SK-N-DZ (cell line): ENCODE measurements around the gene ASTN2.

Experiments used
- DNase-seq: peaks from one replicate; pipeline ENCODE4 v3.0.0-alpha.2; 2015; ENCODE audit warnings: low spot score

ASTN2 gene

DNA sequence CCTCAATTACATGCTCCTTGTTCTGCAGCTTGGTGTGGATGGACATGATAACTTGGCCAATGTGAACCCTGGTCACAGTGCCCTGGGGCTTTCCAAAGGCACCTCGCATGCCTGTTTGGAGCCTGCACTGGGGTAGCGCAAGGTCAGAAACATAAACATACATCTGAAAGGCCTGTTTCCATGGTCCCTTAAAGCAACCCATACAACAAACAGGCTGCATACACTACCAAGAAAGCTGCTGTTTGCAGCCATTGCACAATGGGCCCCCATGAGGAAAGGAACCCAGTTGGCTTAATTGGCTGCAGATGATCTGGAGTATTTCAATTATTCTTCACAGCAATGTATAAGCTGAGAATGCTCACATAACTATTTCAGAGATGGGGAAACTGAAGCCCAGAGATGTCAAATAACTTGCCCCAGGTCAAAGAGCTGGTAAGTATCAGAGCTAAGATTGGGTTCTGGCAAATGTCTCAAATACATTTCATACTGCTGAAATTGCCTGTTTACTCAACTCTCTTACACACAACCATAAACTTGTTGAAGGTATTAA, 233.9 kb downstream of the ASTN2 start:
- peak; percentile 56 for DNase-seq

- DNase-seq, result peak; percentile 64
These were observed 236.1 kb downstream of the ASTN2 start for GRCh38 chr9:117178596-117179375.

GRCh38 chr9:117170567-117170966, 244.3 kb downstream of the ASTN2 start:
- no peak for DNase-seq

DNA sequence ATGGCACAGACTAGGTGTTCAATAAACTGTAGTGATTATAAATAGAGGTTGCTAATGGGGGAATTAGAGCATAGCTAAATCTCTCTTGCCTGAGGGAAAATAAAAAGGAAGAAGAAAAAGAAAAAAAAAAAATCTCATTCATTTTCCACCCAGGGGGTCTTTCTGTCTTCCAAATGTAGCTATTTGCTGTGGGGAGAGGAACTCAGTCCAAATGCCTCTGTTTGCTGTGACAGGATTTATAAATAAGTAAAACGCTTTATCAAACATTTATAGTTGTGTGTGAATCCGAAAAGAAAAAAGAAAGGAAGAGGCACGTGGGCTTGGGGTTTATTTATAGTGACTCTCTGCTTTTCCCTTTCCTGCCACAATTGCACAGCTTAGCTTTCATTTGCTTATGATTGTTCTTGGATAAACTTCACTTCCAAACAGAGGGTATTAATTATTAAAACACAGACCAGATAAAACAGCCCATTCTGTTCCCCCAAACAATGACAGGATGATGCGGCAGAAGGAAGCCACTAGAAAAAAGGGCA, 245.7 kb downstream of the ASTN2 start:
- no peak for DNase-seq

GRCh38 chr9:117164512-117164911, 250.3 kb downstream of the ASTN2 start:
- DNase-seq, result no peak

DNA sequence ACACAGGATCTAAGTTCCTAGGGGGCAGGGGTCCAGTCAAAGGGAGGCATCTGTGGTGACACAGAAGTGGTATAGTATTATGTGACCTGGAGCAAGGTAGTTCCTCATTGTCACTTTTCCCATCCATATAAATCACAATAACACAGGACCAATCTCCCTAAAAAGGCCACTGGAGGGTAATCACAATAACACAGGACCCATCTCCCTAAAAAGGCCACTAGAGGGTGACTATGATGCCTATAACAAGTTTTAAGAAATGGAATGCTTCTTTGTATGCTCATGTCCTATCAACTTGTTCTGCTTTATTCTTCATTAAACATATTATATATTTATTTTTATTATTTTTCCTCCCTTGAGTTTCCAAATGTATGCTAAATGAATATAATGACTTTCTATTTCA, 254.6 kb downstream of the ASTN2 start:
- peak; percentile 19 for DNase-seq

DNA sequence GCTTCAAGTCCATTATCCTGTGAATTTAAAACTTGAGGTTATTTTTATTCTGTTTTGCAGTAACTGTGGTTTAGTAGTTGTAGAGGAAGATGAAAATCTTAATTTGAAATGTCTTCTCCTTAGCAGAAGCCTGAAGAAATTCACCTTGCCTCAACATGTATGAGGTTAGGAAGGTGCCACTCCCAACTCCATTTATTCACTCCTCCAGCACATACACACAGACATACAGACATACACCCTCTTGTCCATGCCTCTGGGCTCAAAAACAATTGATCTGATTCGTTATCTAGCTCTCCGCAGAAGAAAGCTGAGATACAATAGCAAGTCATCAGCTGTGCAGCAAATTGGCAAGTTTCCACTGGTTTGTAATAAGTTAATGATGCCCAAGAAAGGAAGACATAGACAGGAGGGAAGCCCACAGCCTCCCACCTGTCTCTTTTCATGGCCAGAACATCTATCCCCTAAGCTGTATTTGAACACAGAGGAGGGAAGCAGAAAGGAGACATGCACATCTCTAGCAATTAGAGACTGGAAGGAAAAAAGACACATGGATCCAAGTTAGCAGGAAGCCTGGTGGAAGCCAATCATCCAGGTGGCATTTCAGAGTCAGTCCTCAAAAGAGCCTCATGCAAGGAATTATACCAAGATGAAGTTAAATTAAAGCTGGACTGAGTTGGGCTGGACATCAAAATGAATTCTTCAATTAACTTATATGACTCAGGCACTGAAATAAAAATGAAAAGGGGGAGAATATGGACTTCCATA, 257.9 kb downstream of the ASTN2 start:
- no peak for DNase-seq

- no peak for DNase-seq
These were observed 258.6 kb downstream of the ASTN2 start for GRCh38 chr9:117156144-117156688.

GRCh38 chr9:117153021-117153420, 261.8 kb downstream of the ASTN2 start:
- no peak for DNase-seq

GRCh38 chr9:117151716-117152115, 263.1 kb downstream of the ASTN2 start:
- no peak for DNase-seq

DNA sequence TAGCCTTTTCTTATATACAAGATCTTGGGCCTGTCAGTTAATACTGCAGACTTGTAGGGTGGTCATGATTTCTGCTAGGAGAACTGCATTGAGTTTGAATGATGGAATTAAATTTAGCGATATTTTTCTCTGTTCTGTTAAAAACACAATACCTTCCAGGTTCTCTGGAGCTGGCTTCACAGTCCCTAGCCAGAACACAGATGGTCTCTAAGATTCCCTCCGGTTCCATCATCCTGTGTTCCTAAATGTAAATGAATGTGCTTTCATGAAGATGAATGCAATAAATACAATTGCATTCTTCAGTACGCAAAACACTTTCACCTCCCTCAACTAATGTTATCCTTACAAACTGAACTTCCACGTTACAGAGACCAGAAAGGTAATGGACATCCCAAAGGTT, 264.9 kb downstream of the ASTN2 start:
- DNase-seq, result no peak

GRCh38 chr9:117145811-117146490, 268.9 kb downstream of the ASTN2 start:
- DNase-seq, result no peak

DNA sequence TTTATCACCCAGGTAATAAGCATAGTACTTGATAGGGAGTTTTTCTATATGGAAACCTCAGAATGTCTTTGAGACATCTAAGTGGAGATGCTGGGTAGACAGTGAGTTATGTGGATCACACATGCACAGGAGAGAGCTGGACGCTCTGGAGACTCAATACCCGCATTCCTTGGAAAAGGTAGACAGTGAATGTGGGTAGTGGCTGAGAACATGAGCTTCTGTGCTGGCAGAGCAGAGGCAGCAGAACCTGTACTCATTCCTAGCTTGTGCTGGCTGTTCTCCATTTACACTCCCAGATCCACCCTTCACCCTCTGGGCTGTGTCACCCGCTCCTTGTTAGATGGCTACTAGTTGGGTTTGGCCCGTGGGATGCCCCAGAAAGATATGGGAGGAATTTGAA, 269.8 kb downstream of the ASTN2 start:
- DNase-seq, result no peak

DNA sequence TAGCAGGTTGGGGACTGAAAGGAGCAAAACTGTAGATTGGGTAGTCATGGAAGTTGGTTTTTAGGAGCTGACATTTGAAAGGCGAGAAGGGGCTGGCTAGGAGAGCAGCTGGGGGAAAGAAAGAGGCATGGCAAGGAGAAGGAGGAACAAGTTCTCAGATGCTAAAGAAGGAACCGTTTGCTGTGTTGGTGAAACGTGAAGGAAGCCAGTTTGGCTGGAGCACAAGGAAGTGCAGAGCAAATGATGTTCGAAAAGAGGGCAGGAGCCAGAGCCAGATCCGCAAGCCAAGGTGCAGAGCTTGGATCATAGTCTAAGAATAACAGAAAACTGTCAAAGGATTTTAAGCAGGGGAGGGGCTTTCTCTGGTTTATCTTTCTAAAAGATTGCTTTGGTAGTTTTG, 276.6 kb downstream of the ASTN2 start:
- no peak for DNase-seq

DNA sequence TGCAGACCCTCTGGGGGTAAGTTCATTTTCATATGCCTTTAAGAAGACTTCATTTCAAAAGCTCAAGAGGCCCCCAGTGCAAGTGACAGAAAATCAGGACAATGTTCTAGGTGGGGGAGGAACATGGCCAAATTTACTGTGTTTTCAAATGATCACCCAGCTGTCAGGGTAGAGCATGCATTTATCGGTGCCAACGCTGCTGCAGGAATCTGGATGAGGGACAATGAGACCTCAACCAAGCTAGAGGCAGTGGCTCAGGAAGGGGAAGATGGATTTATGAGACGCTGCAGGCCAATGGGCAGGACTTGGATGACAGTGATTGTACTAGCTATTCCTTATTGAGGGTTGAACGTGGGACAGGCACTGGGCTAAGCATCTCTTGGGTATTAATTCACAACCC, 278.4 kb downstream of the ASTN2 start:
- no peak for DNase-seq

DNA sequence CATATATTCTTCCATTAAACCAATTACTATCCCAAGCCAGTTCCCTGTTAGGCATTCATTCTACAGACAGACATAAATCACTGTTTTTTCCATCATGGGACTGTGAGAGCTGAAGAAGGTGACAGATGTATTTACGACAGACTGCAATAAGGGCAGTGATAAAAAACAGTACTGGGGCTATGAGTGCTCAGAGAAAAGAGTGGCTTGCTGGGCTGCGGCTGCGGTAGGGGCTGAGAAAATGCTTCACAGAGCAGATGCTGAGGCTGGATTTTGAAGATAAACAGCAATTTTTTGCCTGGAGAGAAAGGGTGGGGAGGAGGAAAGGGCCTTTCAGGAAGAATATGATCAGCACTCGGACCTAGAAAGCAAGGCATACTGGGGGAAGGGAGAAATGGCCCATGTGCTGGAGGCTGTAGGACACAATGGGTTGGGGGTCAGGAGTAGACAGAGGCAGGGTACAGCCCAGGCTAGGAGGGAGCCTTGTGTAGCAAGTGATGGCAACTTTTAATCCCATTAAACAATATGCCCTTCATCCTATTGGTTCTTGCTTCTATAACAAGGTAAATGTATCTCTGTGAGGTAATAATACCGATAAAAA, 279.3 kb downstream of the ASTN2 start:
- peak; percentile 64 for DNase-seq

- DNase-seq, result no peak
These were observed 279.9 kb downstream of the ASTN2 start for GRCh38 chr9:117134826-117135500.

DNA sequence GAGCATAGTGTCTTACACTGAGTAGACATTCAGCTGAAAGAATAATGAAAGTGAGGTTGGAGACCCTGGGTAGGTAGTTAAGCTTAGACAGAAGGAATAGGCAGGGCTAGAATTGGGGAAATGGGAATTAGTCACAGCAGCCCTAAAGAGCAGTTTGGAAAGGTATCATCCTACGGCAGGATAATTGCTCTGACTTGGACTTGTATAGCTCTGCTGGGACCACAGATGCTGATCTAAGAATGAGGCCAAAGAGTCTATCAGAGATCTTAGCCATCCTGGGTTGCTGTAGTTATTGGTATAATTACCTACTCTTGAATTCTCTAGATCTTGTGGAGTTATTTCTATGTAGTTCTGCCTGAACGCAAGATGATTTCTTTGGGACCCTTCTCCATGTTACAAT, 288.0 kb downstream of the ASTN2 start:
- DNase-seq, result no peak

GRCh38 chr9:117125531-117125930, 289.3 kb downstream of the ASTN2 start:
- no peak for DNase-seq

DNA sequence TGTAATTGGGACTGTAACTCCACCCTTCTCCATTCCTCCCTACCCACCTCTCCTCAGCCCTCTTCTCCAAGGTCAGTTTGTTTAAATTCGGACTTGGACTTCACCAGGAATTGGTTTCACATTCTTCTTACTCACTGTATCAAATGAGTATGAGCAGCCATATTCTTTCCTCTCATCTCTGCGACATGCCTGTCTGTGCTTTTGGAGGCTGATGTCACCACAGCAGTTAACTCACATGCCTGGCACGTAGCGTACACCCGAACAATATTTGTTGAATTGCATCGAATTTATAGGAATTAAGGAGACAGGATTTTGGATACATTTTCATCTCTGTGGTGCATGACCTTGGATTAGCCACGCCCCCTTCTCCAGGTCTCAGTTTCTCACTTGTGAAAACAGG, 291.1 kb downstream of the ASTN2 start:
- DNase-seq, result no peak

DNA sequence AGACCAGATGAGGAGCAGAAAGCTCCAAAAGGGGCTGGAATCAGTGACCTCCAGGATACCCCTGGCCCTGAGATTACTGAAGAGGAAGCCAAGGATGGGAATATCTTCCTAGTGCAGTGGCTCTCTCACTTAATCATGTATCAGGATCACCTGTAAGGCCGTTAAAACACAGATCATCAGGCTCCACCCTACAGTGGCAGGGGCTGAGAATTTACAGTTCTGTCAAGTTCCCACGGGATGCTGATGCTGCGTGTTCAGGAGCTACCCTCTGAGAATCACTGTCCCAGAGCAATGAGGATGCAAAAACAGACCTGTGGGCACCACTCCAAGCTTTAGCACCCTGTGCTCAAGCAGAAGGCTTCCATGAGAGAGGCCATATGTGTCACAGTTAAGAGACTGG, 291.9 kb downstream of the ASTN2 start:
- no peak for DNase-seq
